Pancreas (tissue), 10 donors: Measurements from ENCODE around the gene ZDHHC6. TPM values are rescaled to one million over a fixed set of nuclear protein-coding genes. Genes with fewer than 3 reads are reported as not detected.

Experiments used
- ATAC-seq, 4 donors: fragments of 200-7000 bp; cut with Tn5 transposase; one replicate each; pipeline versions ENCODE4 v1.8.0 to v1.9.1; 2020; ENCODE audit warnings: mild to moderate bottlenecking in 4 of 4, moderate library complexity in 4 of 4
- DNase-seq, 6 donors: peaks; one replicate each; pipeline ENCODE4 v3.0.0-alpha.2; 2020
- FAIRE-seq: peaks from 2 replicates; lab custom pipeline; 2012; peaks lifted over from hg19 to GRCh38; lab: Jason Lieb, UNC
- H3K27ac ChIP-seq, 4 donors: fragments of 200-600 bp; sonication (generic); 1 replicate in 3 of 4; 2 replicates in 1 of 4; pipeline versions ENCODE4 v1.5.0 to v1.8.0; 2020
- H3K27me3 ChIP-seq, 4 donors: fragments of 200-600 bp; one replicate each; pipeline ENCODE4 v1.8.0; 2021
- H3K36me3 ChIP-seq, 3 donors: fragments of 200-600 bp; sonication (generic) in 1 of 3; one replicate each; pipeline versions ENCODE4 v1.5.0 to v1.8.0; 2020 to 2021
- H3K4me1 ChIP-seq, 3 donors: fragments of 200-600 bp; one replicate each; pipeline ENCODE4 v1.8.0; 2021
- H3K4me3 ChIP-seq, 4 donors: fragments of 200-600 bp; sonication (generic) in 2 of 4; one replicate each; pipeline versions ENCODE4 v1.5.0 to v1.8.0; 2020 to 2021
- H3K9me3 ChIP-seq, 4 donors: fragments of 200-600 bp; one replicate each; pipeline ENCODE4 v1.8.0; 2021
- WGBS, 2 donors: extraction: QIAGEN DNeasy Blood & Tissue Kit; methylation state at CpG; one replicate each; pipeline ENCODE4 v1.1.7; 2013; 5-methylcytosine and 5-hydroxymethylcytosine counted together
- intact Hi-C, 3 donors: fragments of 100-400 bp; cut with DNase I; formaldehyde crosslinking; loops; one replicate each; pipeline versions ENCODE4 v1.11.1 to v1.14.2; 2022
- polyA plus RNA-seq, 2 donors: library from polyadenylated mRNA; stranded (reverse); fragments of 200-250 nt; gene quantifications; one replicate each; pipeline ENCODE4 v1.2.3, GENCODE V29; 2013
- total RNA-seq, 6 donors: library from RNA; stranded (reverse); fragmentation: NEBNext Ultra II Directional in 4 of 6; extraction: Animal tissue kit (Norgen Biotek cat#: 25700) in 4 of 6; gene quantifications; one replicate each; pipeline versions ENCODE4 v1.2.1 to v1.2.4, GENCODE V29; 2021 to 2023
- TF ChIP-seq, protein P1 (sequence below), 4 donors: fragments of 200-600 bp; sonication (generic) in 3 of 4; IDR thresholded peaks; one replicate each; pipeline versions ENCODE4 v1.5.0 to v1.8.0; 2021; ENCODE audit warnings: antibody characterized with exemption in 4 of 4
- donor health status: healthy with polysubstance abuse.
- donor health status: DM: no; HTN: no; CAD: no; lungs with moderate emphysema.
- donor health status: DM: no; HTN: no; CAD: no.
- donor health status: control.
- donor health status: control.
- donor health status: Bipolar disorder and iron deficiency.
- donor health status: DM: yes; HTN: yes; CAD: no.
- donor health status: DM: no; HTN: no; CAD: no.
- donor health status: DM: no; HTN: no; CAD: no.
- donor health status: DM: yes; HTN: yes; CAD: no.

The ZDHHC6 gene
- total and polyA plus RNA-seq, 8 donors: 8.0 to 39.2 (median 12.6) TPM

- H3K9me3 ChIP-seq: no peaks in the 10 kb centered on the region
- intact Hi-C loops: no loop called here
- H3K36me3 ChIP-seq: no peaks in the 10 kb centered on the region
- no peak for FAIRE-seq
- no peaks in the 10 kb centered on the region for H3K4me1 ChIP-seq
- TF ChIP-seq, protein P1, sequence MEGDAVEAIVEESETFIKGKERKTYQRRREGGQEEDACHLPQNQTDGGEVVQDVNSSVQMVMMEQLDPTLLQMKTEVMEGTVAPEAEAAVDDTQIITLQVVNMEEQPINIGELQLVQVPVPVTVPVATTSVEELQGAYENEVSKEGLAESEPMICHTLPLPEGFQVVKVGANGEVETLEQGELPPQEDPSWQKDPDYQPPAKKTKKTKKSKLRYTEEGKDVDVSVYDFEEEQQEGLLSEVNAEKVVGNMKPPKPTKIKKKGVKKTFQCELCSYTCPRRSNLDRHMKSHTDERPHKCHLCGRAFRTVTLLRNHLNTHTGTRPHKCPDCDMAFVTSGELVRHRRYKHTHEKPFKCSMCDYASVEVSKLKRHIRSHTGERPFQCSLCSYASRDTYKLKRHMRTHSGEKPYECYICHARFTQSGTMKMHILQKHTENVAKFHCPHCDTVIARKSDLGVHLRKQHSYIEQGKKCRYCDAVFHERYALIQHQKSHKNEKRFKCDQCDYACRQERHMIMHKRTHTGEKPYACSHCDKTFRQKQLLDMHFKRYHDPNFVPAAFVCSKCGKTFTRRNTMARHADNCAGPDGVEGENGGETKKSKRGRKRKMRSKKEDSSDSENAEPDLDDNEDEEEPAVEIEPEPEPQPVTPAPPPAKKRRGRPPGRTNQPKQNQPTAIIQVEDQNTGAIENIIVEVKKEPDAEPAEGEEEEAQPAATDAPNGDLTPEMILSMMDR (IDR thresholded peaks at IDR 0.05): no peak
- ATAC-seq: peak in 3 of 4 donors; percentile 41 to 61 (median 50)
- no peak for DNase-seq
- 44 to 48% methylated on average over 3 of the region's 3 CpGs for WGBS, 2 donors
- no peak overlapping the region for H3K27ac ChIP-seq
- H3K4me3 ChIP-seq: no peak overlapping the region
- no peaks in the 10 kb centered on the region for H3K27me3 ChIP-seq
Observed at GRCh38 chr10:112383325-112383724, 63.4 kb downstream of the ZDHHC6 start.

GRCh38 chr10:112382515-112383235, 64.0 kb downstream of the ZDHHC6 start:
- no peak for DNase-seq
- H3K36me3 ChIP-seq: no peaks in the 10 kb centered on the region
- H3K27ac ChIP-seq: no peak overlapping the region
- no peak for FAIRE-seq
- no peaks in the 10 kb centered on the region for H3K27me3 ChIP-seq
- intact Hi-C loops: no loop called here
- no peaks in the 10 kb centered on the region for H3K9me3 ChIP-seq
- WGBS, 2 donors: 48% methylated on average over 9 of the region's 9 CpGs
- ATAC-seq: no peak
- no peaks in the 10 kb centered on the region for H3K4me1 ChIP-seq
- TF ChIP-seq, protein P1 (IDR thresholded peaks at IDR 0.05): no peak
- H3K4me3 ChIP-seq: no peak overlapping the region

Other genes starting within 250 kb of the ZDHHC6 start
- not detected for gene TECTB, start 163.5 kb downstream of the ZDHHC6 start, total RNA-seq
- not detected for gene TECTB, start 163.5 kb downstream of the ZDHHC6 start, polyA plus RNA-seq
- 1 to 10 TPM; 2.2 to 7.2 (median 3.7) TPM for gene ACSL5, start 72.8 kb downstream of the ZDHHC6 start, total RNA-seq
- gene ACSL5, start 72.8 kb downstream of the ZDHHC6 start, polyA plus RNA-seq: 1 to 10 TPM; 2.4 to 5.7 TPM
- 10 to 100 TPM; 10.6 to 20.2 (median 13.6) TPM for gene VTI1A, start 301 bp upstream of the ZDHHC6 start, total RNA-seq
- gene VTI1A, start 301 bp upstream of the ZDHHC6 start, polyA plus RNA-seq: 1 to 10 TPM; 7.3 to 8.7 TPM